PC-3 (cell line): Measurements from ENCODE around the gene POLR1A. TPM values are rescaled to one million over a fixed set of nuclear protein-coding genes. Genes with fewer than 3 reads are reported as not detected.
"Not testable (repeated sequence)": the region's sequence is repeated elsewhere in the genome, so short reads cannot be mapped to it uniquely, and the experiment has no call there.

Experiments used
- ATAC-seq: fragments of 200-7000 bp; cut with Tn5 transposase; 2 replicates; pipeline ENCODE4 v1.9.1; 2020; ENCODE audit warnings: mild to moderate bottlenecking, moderate library complexity
- BruUV-seq: library from RNA; stranded (reverse); fragments of 400-500 nt; replicated peaks from 2 replicates; lab custom pipeline; 2021; lab: Mats Ljungman, UMichigan
- CTCF ChIA-PET: fragments of 300-600 bp; sonication (Branson Sonifier 250); formaldehyde crosslinking; loops from one replicate; lab custom pipeline; 2022; ENCODE audit warnings: antibody characterized with exemption; lab: Charles Lee
- POLR2A ChIA-PET: fragments of 300-600 bp; sonication (Branson Sonifier 250); formaldehyde crosslinking; loops from one replicate; lab custom pipeline; 2022; ENCODE audit warnings: antibody characterized with exemption; ENCODE audit not compliant: unreplicated experiment; lab: Charles Lee
- DNase-seq: peaks from one replicate; pipeline ENCODE4 v3.0.0-alpha.2; 2015
- H2AFZ ChIP-seq: fragments of 300-600 bp; sonication (generic); 2 replicates; pipeline ENCODE4 v1.6.0; 2016; ENCODE audit warnings: antibody characterized with exemption, low read length
- H3F3A ChIP-seq: fragments of 300-600 bp; sonication (generic); one replicate; pipeline ENCODE4 v1.6.0; 2017; ENCODE audit warnings: antibody characterized with exemption, low read length, control low read depth, mild to moderate bottlenecking; ENCODE audit not compliant: unreplicated experiment
- H3K27ac ChIP-seq: fragments of 300-600 bp; sonication (generic); 2 replicates; pipeline ENCODE4 v1.5.1; 2016; ENCODE audit warnings: mild to moderate bottlenecking, low read length
- H3K27me3 ChIP-seq: fragments of 300-600 bp; sonication (generic); 2 replicates; pipeline ENCODE4 v1.6.1; 2016; ENCODE audit warnings: low read length, mixed read lengths
- H3K36me3 ChIP-seq: fragments of 300-600 bp; sonication (generic); 2 replicates; pipeline ENCODE4 v1.6.1; 2016; ENCODE audit warnings: low read depth, mixed run types, low read length, mixed read lengths
- H3K4me1 ChIP-seq: fragments of 300-600 bp; sonication (generic); 2 replicates; pipeline ENCODE4 v1.5.1; 2016; ENCODE audit warnings: low read length; ENCODE audit not compliant: insufficient read depth
- H3K4me2 ChIP-seq: fragments of 300-600 bp; sonication (generic); 2 replicates; pipeline ENCODE4 v1.6.0; 2016; ENCODE audit warnings: low read length
- H3K4me3 ChIP-seq: fragments of 300-600 bp; sonication (generic); 2 replicates; pipeline ENCODE4 v1.5.1; 2016; ENCODE audit warnings: mild to moderate bottlenecking, low read length, mixed read lengths
- H3K79me2 ChIP-seq: fragments of 300-600 bp; sonication (generic); 2 replicates; pipeline ENCODE4 v1.6.1; 2017; ENCODE audit warnings: low read length, mixed read lengths
- H3K9ac ChIP-seq: fragments of 300-600 bp; sonication (generic); 2 replicates; pipeline ENCODE4 v1.6.0; 2016; ENCODE audit warnings: mild to moderate bottlenecking, low read length
- H3K9me2 ChIP-seq: fragments of 300-600 bp; sonication (generic); replicated peaks from 2 replicates; pipeline ENCODE4 v1.6.1; 2016; ENCODE audit warnings: mixed run types, low read length, mixed read lengths
- H3K9me3 ChIP-seq: fragments of 300-600 bp; sonication (generic); 2 replicates; pipeline ENCODE4 v1.6.1; 2016; ENCODE audit warnings: low read length, mixed read lengths
- H4K20me1 ChIP-seq: fragments of 300-600 bp; sonication (generic); 2 replicates; pipeline ENCODE4 v1.6.1; 2016; ENCODE audit warnings: low read length, mixed read lengths
- CTCF ChIP-seq: fragments of 300-600 bp; sonication (generic); conservative IDR thresholded peaks from 2 replicates; pipeline ENCODE4 v1.5.1; 2017; ENCODE audit warnings: antibody characterized with exemption, low read depth, mild to moderate bottlenecking, low read length
- EZH2 ChIP-seq: fragments of 300-600 bp; sonication (generic); IDR thresholded peaks from one replicate; pipeline ENCODE4 v1.6.1; 2017; ENCODE audit warnings: antibody characterized with exemption, mild to moderate bottlenecking, low read length; ENCODE audit not compliant: unreplicated experiment
- EZH2phosphoT487 ChIP-seq: fragments of 300-600 bp; sonication (generic); IDR thresholded peaks from 2 replicates; pipeline ENCODE4 v1.6.1; 2018; ENCODE audit warnings: mild to moderate bottlenecking, antibody characterized with exemption, low read length, borderline replicate concordance
- intact Hi-C: fragments of 100-400 bp; cut with micrococcal nuclease; formaldehyde crosslinking; loops from 2 replicates; pipeline ENCODE4 v1.9.0; 2023
- total RNA-seq: library from RNA; depleted of rRNA; stranded (reverse); fragments of >200 nt; gene quantifications from 2 replicates; pipeline ENCODE4 v1.2.3, GENCODE V29; 2014

POLR1A gene
- total RNA-seq, 1 experiment from 2014 or later = 25.1 TPM

- no peaks in the 10 kb centered on the region for H3F3A ChIP-seq
- H2AFZ ChIP-seq = no peak overlapping the region
- no peak overlapping the region for H3K4me2 ChIP-seq
- ChIA-PET POLR2A (no interaction called here), CTCF (no interaction called here)
- H3K27ac ChIP-seq = no peak overlapping the region
- TF ChIP-seq EZH2phosphoT487 (no peak), CTCF (no peak), EZH2 (no peak)
- H3K4me1 ChIP-seq = peaks cover 6% of the 10 kb centered on the region; the same call in 1 of the 2 replicates
- H3K9me2 ChIP-seq = no peaks in the 10 kb centered on the region
- DNase-seq (no peak), ATAC-seq (no peak)
- no peak overlapping the region for H3K4me3 ChIP-seq
- no peaks in the 10 kb centered on the region for H3K36me3 ChIP-seq
- no peak overlapping the region for H3K9ac ChIP-seq
- BruUV-seq = no TSS peak
- intact Hi-C loops = no loop called here
- H4K20me1 ChIP-seq = no peaks in the 10 kb centered on the region
- H3K9me3 ChIP-seq = no peaks in the 10 kb centered on the region
- H3K27me3 ChIP-seq = no peaks in the 10 kb centered on the region
- no peaks in the 10 kb centered on the region for H3K79me2 ChIP-seq
These were observed 110.6 kb downstream of the POLR1A start for GRCh38 chr2:85994897-85995647.

- ATAC-seq (no peak), DNase-seq (no peak)
- Histone ChIP-seq H2AFZ (no peak overlapping the region), H3K79me2 (no peaks in the 10 kb centered on the region), H3K9ac (no peak overlapping the region), H3K4me3 (no peak overlapping the region), H3K9me3 (no peaks in the 10 kb centered on the region), H3K36me3 (no peaks in the 10 kb centered on the region), H3K4me1 (peaks cover 6% of the 10 kb centered on the region; the same call in 1 of the 2 replicates), H3K27me3 (no peaks in the 10 kb centered on the region), H3K4me2 (no peak overlapping the region), H3K27ac (no peak overlapping the region), H4K20me1 (no peaks in the 10 kb centered on the region), H3K9me2 (no peaks in the 10 kb centered on the region), H3F3A (no peaks in the 10 kb centered on the region)
- intact Hi-C loops = no loop called here
- BruUV-seq = no TSS peak
- ChIA-PET CTCF (no interaction called here), POLR2A (no interaction called here)
- TF ChIP-seq EZH2 (no peak), CTCF (no peak), EZH2phosphoT487 (no peak)
These were observed 111.3 kb downstream of the POLR1A start for GRCh38 chr2:85994421-85994777.

- intact Hi-C loops = no loop called here
- TF ChIP-seq EZH2 (no peak), EZH2phosphoT487 (no peak), CTCF (no peak)
- DNase-seq (no peak), ATAC-seq (no peak)
- no peaks in the 10 kb centered on the region for H3K9me3 ChIP-seq
- H3K9ac ChIP-seq = no peak overlapping the region
- ChIA-PET CTCF (no interaction called here), POLR2A (no interaction called here)
- no peaks in the 10 kb centered on the region for H3K36me3 ChIP-seq
- no peaks in the 10 kb centered on the region for H3F3A ChIP-seq
- no peak overlapping the region for H2AFZ ChIP-seq
- H3K9me2 ChIP-seq = no peaks in the 10 kb centered on the region
- H3K4me3 ChIP-seq = no peak overlapping the region
- peaks cover 6% of the 10 kb centered on the region; the same call in 1 of the 2 replicates for H3K4me1 ChIP-seq
- H3K79me2 ChIP-seq = no peaks in the 10 kb centered on the region
- no peaks in the 10 kb centered on the region for H3K27me3 ChIP-seq
- no peak overlapping the region for H3K4me2 ChIP-seq
- no peak overlapping the region for H3K27ac ChIP-seq
- H4K20me1 ChIP-seq = no peaks in the 10 kb centered on the region
- BruUV-seq = no TSS peak
These were observed 113.1 kb downstream of the POLR1A start for GRCh38 chr2:85992611-85993010.

- ATAC-seq, H3K27ac ChIP-seq, H3K36me3 ChIP-seq, H4K20me1 ChIP-seq, intact Hi-C loops, DNase-seq, BruUV-seq, H3K79me2 ChIP-seq, H3K4me3 ChIP-seq, H3K27me3 ChIP-seq, POLR2A ChIA-PET, H2AFZ ChIP-seq, H3K9ac ChIP-seq, CTCF ChIA-PET, H3K9me2 ChIP-seq, H3F3A ChIP-seq, H3K4me1 ChIP-seq, H3K9me3 ChIP-seq, H3K4me2 ChIP-seq: not testable (repeated sequence)
These were observed 113.6 kb downstream of the POLR1A start for GRCh38 chr2:85992053-85992452.
